GM12874 (cell line): ENCODE data around the gene NEURL1B.

ENCODE experiments used
- CTCF ChIP-seq: IDR thresholded peaks from 2 replicates; pipeline ENCODE4 v1.5.1; 2011; ENCODE audit warnings: low read depth, mild to moderate bottlenecking, control low read depth, low read length, moderate library complexity; ENCODE audit not compliant: insufficient read depth

The NEURL1B gene

GRCh38 chr5:172642926-172643871, 2.1 kb downstream of the NEURL1B start:
- TF ChIP-seq CTCF = no peak

GRCh38 chr5:172644266-172644665, 3.2 kb downstream of the NEURL1B start:
- TF ChIP-seq CTCF = no peak

GRCh38 chr5:172644711-172645110, 3.6 kb downstream of the NEURL1B start:
- no peak for TF ChIP-seq CTCF

GRCh38 chr5:172645271-172646055, 4.4 kb downstream of the NEURL1B start:
- TF ChIP-seq CTCF = no peak

- no peak for TF ChIP-seq CTCF
These were observed 5.7 kb downstream of the NEURL1B start for GRCh38 chr5:172646716-172647285.

- TF ChIP-seq CTCF = no peak
These were observed 6.4 kb downstream of the NEURL1B start for GRCh38 chr5:172647352-172648012.
